Naive thymus-derived CD4-positive, alpha-beta T cell (primary cell): Measurements from ENCODE around the gene NMB. TPM values are rescaled to one million over a fixed set of nuclear protein-coding genes. Genes with fewer than 3 reads are reported as not detected.

Experiments used
- ATAC-seq: fragments of 150-1000 bp; cut with Tn5 transposase; 2 replicates; pipeline ENCODE4 v1.10.0; 2021; ENCODE audit warnings: mild to moderate bottlenecking, moderate library complexity
- CTCF ChIA-PET: fragments of 350-600 bp; sonication (Branson Sonifier 250); formaldehyde crosslinking; loops from one replicate; lab custom pipeline; 2021; ENCODE audit warnings: antibody characterized with exemption; lab: Charles Lee
- POLR2A ChIA-PET: fragments of 350-600 bp; sonication (Branson Sonifier 250); formaldehyde crosslinking; loops from one replicate; lab custom pipeline; 2021; ENCODE audit warnings: antibody characterized with exemption, inconsistent platforms; lab: Charles Lee
- DNase-seq, 9 donors: peaks; one replicate each; pipeline versions ENCODE4 v3.0.0 to v3.0.0-alpha.2; 2020 to 2022; ENCODE audit warnings: mixed read lengths in 1 of 9
- H3K27ac ChIP-seq: one replicate; pipeline ENCODE4 v1.7.0; 2013; ENCODE audit warnings: mild to moderate bottlenecking, low read depth, low read length, moderate library complexity
- H3K27me3 ChIP-seq, 2 donors: one replicate each; pipeline ENCODE4 v1.7.0; 2013; ENCODE audit warnings: low read length in 2 of 2, mild to moderate bottlenecking in 2 of 2, moderate library complexity in 2 of 2; ENCODE audit not compliant: control insufficient read depth in 2 of 2, insufficient read depth in 2 of 2
- H3K36me3 ChIP-seq, 3 experiments: 1 replicate in 2 of 3; 2 replicates in 1 of 3; pipeline ENCODE4 v1.7.0; 2013; ENCODE audit warnings: low read length in 3 of 3, mild to moderate bottlenecking in 3 of 3, moderate library complexity in 1 of 3; ENCODE audit not compliant: insufficient read depth in 3 of 3, control insufficient read depth in 2 of 3
- H3K4me1 ChIP-seq, 2 donors: one replicate each; pipeline ENCODE4 v1.7.0; 2013; ENCODE audit warnings: low read length in 2 of 2, mild to moderate bottlenecking in 2 of 2, moderate library complexity in 1 of 2; ENCODE audit not compliant: control insufficient read depth in 2 of 2, insufficient read depth in 2 of 2
- H3K4me3 ChIP-seq: 2 replicates; pipeline ENCODE4 v1.7.0; 2013; ENCODE audit warnings: mild to moderate bottlenecking, low read length
- H3K9me3 ChIP-seq, 3 experiments: 1 replicate in 2 of 3; 2 replicates in 1 of 3; pipeline ENCODE4 v1.7.0; 2013; ENCODE audit warnings: low read length in 3 of 3; ENCODE audit not compliant: control insufficient read depth in 2 of 3
- H3K27ac Mint-ChIP-seq, 9 donors: one replicate each; pipeline ENCODE4 v1.8.0; 2020 to 2022; ENCODE audit warnings: mixed read lengths in 9 of 9, mild to moderate bottlenecking in 8 of 9, moderate library complexity in 5 of 9, inconsistent platforms in 2 of 9
- H3K27me3 Mint-ChIP-seq, 5 donors: one replicate each; pipeline ENCODE4 v1.8.0; 2021 to 2022; ENCODE audit warnings: mixed read lengths in 5 of 5, mild to moderate bottlenecking in 1 of 5
- H3K36me3 Mint-ChIP-seq, 5 donors: one replicate each; pipeline ENCODE4 v1.8.0; 2020 to 2022; ENCODE audit warnings: mixed read lengths in 5 of 5, mild to moderate bottlenecking in 3 of 5, inconsistent platforms in 1 of 5
- H3K4me1 Mint-ChIP-seq, 7 donors: one replicate each; pipeline ENCODE4 v1.8.0; 2020 to 2022; ENCODE audit warnings: mixed read lengths in 7 of 7, mild to moderate bottlenecking in 3 of 7, inconsistent platforms in 1 of 7
- H3K4me3 Mint-ChIP-seq, 10 donors: one replicate each; pipeline ENCODE4 v1.8.0; 2020 to 2022; ENCODE audit warnings: mild to moderate bottlenecking in 10 of 10, mixed read lengths in 10 of 10, moderate library complexity in 6 of 10, inconsistent platforms in 2 of 10
- H3K9me3 Mint-ChIP-seq, 11 donors: one replicate each; pipeline ENCODE4 v1.8.0; 2020 to 2022; ENCODE audit warnings: mixed read lengths in 11 of 11, mild to moderate bottlenecking in 4 of 11, inconsistent platforms in 1 of 11, moderate library complexity in 1 of 11
- intact Hi-C, 2 donors: fragments of 100-400 bp; cut with micrococcal nuclease; formaldehyde crosslinking; loops; one replicate each; pipeline ENCODE4 v1.15.1; 2023
- polyA plus RNA-seq, 2 donors: library from polyadenylated mRNA; unstranded; fragments of 300-500 nt; fragmentation: Illumina TruSeq; gene quantifications; one replicate each; pipeline ENCODE4 v1.2.3, GENCODE V29; 2021
- total RNA-seq, 6 experiments: library from RNA in 5 of 6; stranded (reverse) in 5 of 6; gene quantifications; 1 replicate in 5 of 6; 2 replicates in 1 of 6; pipeline ENCODE4 v1.2.3 and lab custom pipeline; 2021 to 2026

NMB gene, protein sequence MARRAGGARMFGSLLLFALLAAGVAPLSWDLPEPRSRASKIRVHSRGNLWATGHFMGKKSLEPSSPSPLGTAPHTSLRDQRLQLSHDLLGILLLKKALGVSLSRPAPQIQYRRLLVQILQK
- total RNA-seq (1 to 10 TPM; 1.2 to 3.1 (median 2.9) TPM), polyA plus RNA-seq (1 to 10 TPM; 4.2 to 5.2 TPM), total RNA-seq (lab: John Stamatoyannopoulos, UW) (1.6 reads per million, percentile 5 among the genes with 10 or more reads in this experiment)

DNA sequence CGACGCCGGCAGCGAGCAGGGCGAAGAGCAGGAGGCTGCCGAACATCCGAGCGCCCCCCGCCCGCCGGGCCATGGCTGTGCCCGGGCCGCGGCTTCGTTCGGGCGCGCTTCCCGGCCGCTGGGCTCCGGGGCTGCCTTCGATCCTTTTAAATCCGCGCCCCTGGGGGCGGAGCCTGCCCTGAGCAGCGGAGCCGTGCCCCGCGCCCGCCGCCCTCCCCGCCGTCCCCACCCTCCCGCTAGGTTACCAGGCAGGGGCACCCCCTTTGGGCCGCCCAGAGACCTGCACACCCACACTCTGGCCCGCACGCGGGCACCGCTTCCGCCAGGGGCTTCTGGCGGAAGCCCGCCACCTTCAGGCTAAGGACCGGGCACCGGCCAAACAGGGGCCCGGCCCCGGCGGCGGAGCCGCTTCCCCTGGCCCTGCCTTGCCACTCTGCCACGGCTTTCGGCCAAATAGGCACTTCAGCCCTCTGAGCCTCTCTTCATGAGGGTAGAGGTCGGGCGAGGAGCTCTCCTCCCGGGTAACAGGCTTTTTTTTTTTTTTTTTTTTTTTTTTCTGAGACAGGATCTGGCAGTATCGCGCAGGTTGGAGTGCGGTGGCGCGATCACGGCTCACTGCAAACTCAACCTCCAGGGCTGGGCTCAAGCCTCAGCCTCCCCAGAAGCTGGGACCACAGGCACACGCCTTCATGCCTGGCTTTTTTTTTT is at the start of gene NMB:
TSS of gene NMB (minus strand) at position 120 of the 708 bp plus-strand sequence. CDS start at position 73, 47 bp downstream.
- intact Hi-C loops, result loop anchor here (1.0 kb wide), 8 partner anchors 27 to 270 kb away; partner anchors contain the start of genes SEC11A (in 2 of the 2) and ZNF592 (in 1 of the 2)
- H3K4me3 ChIP-seq, result peak within 1 kb of the TSS; percentile 73
- no peaks in the 10 kb centered on the region for H3K9me3 ChIP-seq
- H3K9me3 Mint-ChIP-seq, result no peaks in the 10 kb centered on the region
- H3K27ac Mint-ChIP-seq, result peak within 1 kb of the TSS; percentile 74 to 93 (median 84)
- H3K27ac ChIP-seq, result peak within 1 kb of the TSS; percentile 76
- ChIA-PET POLR2A (interaction anchor here (0.6 to 7.5 kb wide), 17 partner anchors 8 to 352 kb away, joined by 3 to 70 read pairs (median 5); partner anchors contain the start of gene SEC11A), CTCF (interaction anchor here (0.5 to 1.7 kb wide), 12 partner anchors 46 to 833 kb away, joined by 3 to 8 read pairs (median 3); partner anchors contain the start of gene SEC11A)
- H3K27me3 ChIP-seq, result no peaks in the 10 kb centered on the region
- peaks cover 13 to 47% (median 39%) of the 10 kb centered on the region in 7 donors for H3K4me1 Mint-ChIP-seq
- peaks cover 0 to 3% (median 0%) of the 10 kb centered on the region in 5 donors for H3K36me3 Mint-ChIP-seq
- ATAC-seq (peak; percentile 82), DNase-seq (peak; percentile 76 to 88 (median 87))
- peaks cover 13 to 27% of the 10 kb centered on the region in 2 donors for H3K4me1 ChIP-seq
- H3K4me3 Mint-ChIP-seq, result peak within 1 kb of the TSS; percentile 78 to 86 (median 83)
- no peaks in the 10 kb centered on the region for H3K27me3 Mint-ChIP-seq
- peaks cover 0 to 4% (median 0%) of the 10 kb centered on the region in 3 experiments for H3K36me3 ChIP-seq

DNA sequence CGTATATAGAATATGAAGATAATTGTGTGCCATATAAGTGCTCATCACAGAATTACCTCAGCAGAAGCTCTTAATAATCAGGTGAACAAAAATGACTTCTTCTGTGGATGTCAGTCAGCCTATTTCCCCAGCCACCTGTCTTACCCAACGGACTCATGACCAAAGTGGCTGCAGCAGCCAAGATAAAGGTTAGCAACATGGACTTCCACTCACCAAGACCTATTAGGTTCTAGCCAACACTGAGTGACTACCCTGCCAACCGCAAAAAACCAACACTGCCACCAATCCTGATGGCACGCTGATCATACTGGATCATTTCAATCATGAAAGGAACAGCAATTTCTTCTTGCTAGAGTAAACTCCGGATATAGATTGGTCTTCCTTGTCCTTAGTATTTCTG is 45.8 kb upstream of the NMB start:
- H3K4me1 ChIP-seq, result peaks cover 0 to 17% of the 10 kb centered on the region in 2 donors
- peak overlapping the region in 6 of 9 donors; percentile 9 to 86 (median 36) for H3K27ac Mint-ChIP-seq
- intact Hi-C loops, result no loop called here
- ChIA-PET CTCF (no interaction called here), POLR2A (interaction anchor here (1.0 kb wide), 1 partner anchor 10 kb away, joined by 3 read pairs; no protein-coding TSS in a partner anchor)
- no peaks in the 10 kb centered on the region for H3K36me3 ChIP-seq
- no peak for ATAC-seq
- H3K4me3 ChIP-seq, result no peak overlapping the region
- no peaks in the 10 kb centered on the region for H3K9me3 ChIP-seq
- H3K4me3 Mint-ChIP-seq, result peak overlapping the region in 2 of 10 donors; percentile 6 to 7
- DNase-seq, result no peak
- peaks cover 0 to 30% (median 4%) of the 10 kb centered on the region in 5 donors for H3K36me3 Mint-ChIP-seq
- H3K4me1 Mint-ChIP-seq, result peaks cover 44 to 82% (median 75%) of the 10 kb centered on the region in 7 donors
- H3K9me3 Mint-ChIP-seq, result no peaks in the 10 kb centered on the region
- H3K27ac ChIP-seq, result no peak overlapping the region
- no peaks in the 10 kb centered on the region for H3K27me3 Mint-ChIP-seq
- no peaks in the 10 kb centered on the region for H3K27me3 ChIP-seq

DNA sequence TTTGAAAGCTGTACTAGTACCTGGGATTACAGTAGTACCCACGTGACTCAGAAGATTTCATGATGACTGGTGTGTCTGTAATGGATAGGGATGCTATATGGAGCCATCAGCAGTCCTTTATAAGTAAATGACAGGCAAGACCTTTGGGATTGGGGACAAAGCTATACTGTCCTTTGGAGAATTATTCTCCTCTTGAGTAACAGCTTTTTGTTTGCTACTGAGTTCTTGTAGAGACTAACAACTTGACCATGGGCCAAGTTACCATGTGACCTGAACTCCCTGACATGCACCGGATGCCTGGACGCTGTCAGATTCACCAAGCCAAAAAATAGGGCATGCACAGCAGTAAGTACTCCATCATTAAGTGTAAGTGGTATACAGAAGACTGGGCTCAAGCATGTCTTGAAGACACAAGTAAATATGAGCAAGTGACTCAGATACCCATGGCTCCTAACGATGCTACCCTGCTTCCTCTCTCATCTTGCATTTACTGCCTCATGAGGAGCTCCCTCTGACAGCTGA is 45.0 kb upstream of the NMB start:
- H3K9me3 ChIP-seq, result no peaks in the 10 kb centered on the region
- peak; percentile 40 for ATAC-seq
- CTCF ChIA-PET, result interaction anchor here (0.5 to 0.6 kb wide), 2 partner anchors 14 to 48 kb away, joined by 4 read pairs; no protein-coding TSS in a partner anchor
- peaks cover 0 to 24% of the 10 kb centered on the region in 2 donors for H3K4me1 ChIP-seq
- H3K9me3 Mint-ChIP-seq, result no peaks in the 10 kb centered on the region
- no peaks in the 10 kb centered on the region for H3K27me3 ChIP-seq
- peaks cover 0 to 24% (median 4%) of the 10 kb centered on the region in 5 donors for H3K36me3 Mint-ChIP-seq
- H3K4me3 Mint-ChIP-seq, result peak overlapping the region in 3 of 10 donors; percentile 6 to 24 (median 7)
- POLR2A ChIA-PET, result interaction anchor here (0.6 to 1.4 kb wide), 4 partner anchors 11 to 46 kb away, joined by 3 read pairs; no protein-coding TSS in a partner anchor
- no peaks in the 10 kb centered on the region for H3K36me3 ChIP-seq
- no peaks in the 10 kb centered on the region for H3K27me3 Mint-ChIP-seq
- H3K4me1 Mint-ChIP-seq, result peaks cover 45 to 82% (median 75%) of the 10 kb centered on the region in 7 donors
- H3K4me3 ChIP-seq, result no peak overlapping the region
- H3K27ac Mint-ChIP-seq, result peak overlapping the region in 6 of 9 donors; percentile 9 to 86 (median 39)
- H3K27ac ChIP-seq, result no peak overlapping the region
- intact Hi-C loops, result no loop called here
- no peak for DNase-seq

DNA sequence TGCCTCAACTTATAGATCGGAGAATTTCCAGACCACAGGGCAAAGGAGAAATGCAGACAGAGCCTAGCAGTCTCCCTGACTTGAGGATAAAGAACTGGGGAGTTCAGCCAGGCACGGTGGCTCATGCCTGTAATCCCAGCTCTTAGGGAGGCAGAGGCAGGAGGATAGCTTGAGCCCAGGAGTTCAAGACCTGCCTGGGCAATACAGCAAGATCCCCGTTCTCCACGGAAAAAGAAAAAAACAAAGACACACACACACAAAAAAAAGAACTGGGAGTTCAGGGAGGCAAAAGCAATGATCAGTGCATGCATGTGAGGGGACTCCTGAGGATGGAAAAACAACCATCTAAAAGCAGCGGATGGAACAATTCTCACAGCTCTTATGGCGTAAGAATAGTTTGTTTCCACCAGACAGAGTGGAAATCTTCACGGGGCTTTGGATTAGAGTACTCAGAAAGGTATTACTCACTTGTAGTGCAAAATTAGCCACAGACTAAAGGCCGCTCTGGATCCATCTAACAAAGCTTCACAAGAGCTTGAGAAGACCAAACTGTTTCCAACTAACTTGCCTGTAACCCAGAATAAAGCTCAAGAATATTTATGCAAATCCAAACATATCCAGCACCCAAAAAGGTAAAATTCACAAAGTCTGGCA is 41.7 kb upstream of the NMB start:
- H3K27ac Mint-ChIP-seq, result peak overlapping the region; percentile 13 to 67 (median 21)
- Histone ChIP-seq H3K4me3 (no peak overlapping the region), H3K27ac (no peak overlapping the region), H3K27me3 (no peaks in the 10 kb centered on the region), H3K9me3 (no peaks in the 10 kb centered on the region), H3K36me3 (no peaks in the 10 kb centered on the region), H3K4me1 (peaks cover 8 to 30% of the 10 kb centered on the region in 2 donors)
- no peaks in the 10 kb centered on the region for H3K27me3 Mint-ChIP-seq
- peaks cover 0 to 19% (median 4%) of the 10 kb centered on the region in 5 donors for H3K36me3 Mint-ChIP-seq
- no peak for ATAC-seq
- CTCF ChIA-PET, result interaction anchor here (1.2 kb wide), 1 partner anchor 53 kb away, joined by 4 read pairs; no protein-coding TSS in a partner anchor
- POLR2A ChIA-PET, result interaction anchor here (0.7 to 2.6 kb wide), 4 partner anchors 16 to 50 kb away, joined by 3 to 10 read pairs (median 4); partner anchors contain the start of genes SEC11A and WDR73
- peak overlapping the region in 8 of 10 donors; percentile 5 to 52 (median 36) for H3K4me3 Mint-ChIP-seq
- DNase-seq, result no peak
- intact Hi-C loops, result loop anchor here in 1 of 2 donors (10.0 kb wide), 1 partner anchor 45 kb away; the partner anchor contains the start of gene ZNF592
- H3K4me1 Mint-ChIP-seq, result peaks cover 35 to 78% (median 71%) of the 10 kb centered on the region in 7 donors
- H3K9me3 Mint-ChIP-seq, result no peaks in the 10 kb centered on the region

DNA sequence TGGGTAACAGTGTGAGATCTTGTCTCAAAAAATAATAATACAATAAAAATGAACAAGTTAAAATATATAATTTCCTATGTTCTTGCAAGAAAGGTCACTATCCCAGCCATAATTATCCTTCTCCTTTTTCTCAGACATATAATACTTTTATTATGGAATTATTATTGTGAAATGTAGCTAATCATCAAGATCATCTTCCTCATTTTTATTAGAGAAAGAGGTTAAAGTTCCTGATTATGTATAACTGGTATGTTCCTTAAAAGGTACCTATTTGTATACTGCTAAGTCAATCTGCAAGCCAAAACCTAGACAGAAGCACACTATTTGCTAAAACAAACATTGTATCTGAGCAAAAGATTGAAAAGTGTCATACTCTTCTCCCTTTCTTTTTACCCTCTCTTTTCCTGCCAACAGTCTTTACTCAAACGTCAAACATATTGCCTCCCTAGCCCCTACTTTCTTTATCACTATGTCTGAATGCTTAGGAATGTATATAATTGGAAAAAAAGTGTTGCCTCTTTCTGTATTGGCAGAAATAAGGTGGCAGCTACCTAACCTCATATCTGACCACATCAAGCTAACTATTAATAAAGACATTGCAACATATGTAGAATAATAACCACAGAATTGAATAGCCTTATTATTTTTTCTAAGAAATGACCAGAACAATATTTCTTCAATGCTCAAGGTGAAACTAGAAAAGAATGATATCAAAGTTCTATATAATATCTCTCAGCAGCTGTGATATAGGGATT is 39.4 kb upstream of the NMB start:
- intact Hi-C loops, result loop anchor here in 1 of 2 donors (10.0 kb wide), 1 partner anchor 47 kb away; the partner anchor contains the start of gene ZNF592
- Mint-ChIP-seq H3K4me1 (peaks cover 28 to 69% (median 63%) of the 10 kb centered on the region in 7 donors), H3K36me3 (peaks cover 0 to 4% (median 0%) of the 10 kb centered on the region in 5 donors), H3K4me3 (peak overlapping the region in 1 of 10 donors; percentile 33), H3K27ac (peak overlapping the region in 7 of 9 donors; percentile 10 to 81 (median 19)), H3K9me3 (no peaks in the 10 kb centered on the region), H3K27me3 (no peaks in the 10 kb centered on the region)
- H3K27ac ChIP-seq, result no peak overlapping the region
- H3K4me1 ChIP-seq, result peaks cover 8 to 26% of the 10 kb centered on the region in 2 donors
- H3K36me3 ChIP-seq, result no peaks in the 10 kb centered on the region
- H3K9me3 ChIP-seq, result no peaks in the 10 kb centered on the region
- no peaks in the 10 kb centered on the region for H3K27me3 ChIP-seq
- ChIA-PET CTCF (no interaction called here), POLR2A (interaction anchor here (0.6 to 1.7 kb wide), 7 partner anchors 17 to 97 kb away, joined by 3 to 8 read pairs (median 4); partner anchors contain the start of genes ZNF592 and ZSCAN2)
- DNase-seq (no peak), ATAC-seq (no peak)
- no peak overlapping the region for H3K4me3 ChIP-seq
